Measurements from ENCODE around the gene ZDHHC14.
"Not testable (repeated sequence)": the region's sequence is repeated elsewhere in the genome, so short reads cannot be mapped to it uniquely, and the experiment has no call there.

ZDHHC14 gene

GRCh38 chr6:157380779-157381561 lies at the start of gene ZDHHC14:
Gene ZDHHC14, plus strand, starts transcription at chr6:157381190.
- DNase-seq (ENCODE audit: low read depth): peak; percentile 91

GRCh38 chr6:157332813-157333212 lies 48.2 kb upstream of the ZDHHC14 start:
- no peak for DNase-seq (ENCODE audit: low read depth)

- no peak for DNase-seq (ENCODE audit: low read depth)
These were observed 47.5 kb upstream of the ZDHHC14 start for GRCh38 chr6:157333537-157333936.

- no peak for DNase-seq (ENCODE audit: low read depth)
These were observed 47.0 kb upstream of the ZDHHC14 start for GRCh38 chr6:157333956-157334355.

GRCh38 chr6:157335829-157336228 lies 45.2 kb upstream of the ZDHHC14 start:
- DNase-seq (ENCODE audit: low read depth): no peak

- DNase-seq (ENCODE audit: low read depth): not testable (repeated sequence)
These were observed 43.7 kb upstream of the ZDHHC14 start for GRCh38 chr6:157337276-157337675.

- no peak for DNase-seq (ENCODE audit: low read depth)
These were observed 43.2 kb upstream of the ZDHHC14 start for GRCh38 chr6:157337751-157338150.

- no peak for DNase-seq (ENCODE audit: low read depth)
These were observed 41.6 kb upstream of the ZDHHC14 start for GRCh38 chr6:157339432-157339831.

GRCh38 chr6:157343732-157344131 lies 37.3 kb upstream of the ZDHHC14 start:
- DNase-seq (ENCODE audit: low read depth): no peak

GRCh38 chr6:157346373-157346772 lies 34.6 kb upstream of the ZDHHC14 start:
- no peak for DNase-seq (ENCODE audit: low read depth)

GRCh38 chr6:157358287-157358686 lies 22.7 kb upstream of the ZDHHC14 start:
- no peak for DNase-seq (ENCODE audit: low read depth)

GRCh38 chr6:157361886-157362285 lies 19.1 kb upstream of the ZDHHC14 start:
- DNase-seq (ENCODE audit: low read depth): no peak

- no peak for DNase-seq (ENCODE audit: low read depth)
These were observed 16.3 kb upstream of the ZDHHC14 start for GRCh38 chr6:157364705-157365104.

- no peak for DNase-seq (ENCODE audit: low read depth)
These were observed 14.3 kb upstream of the ZDHHC14 start for GRCh38 chr6:157366648-157367047.

GRCh38 chr6:157368359-157369049 lies 12.5 kb upstream of the ZDHHC14 start:
- DNase-seq (ENCODE audit: low read depth): no peak

GRCh38 chr6:157370755-157371154 lies 10.2 kb upstream of the ZDHHC14 start:
- no peak for DNase-seq (ENCODE audit: low read depth)

- DNase-seq (ENCODE audit: low read depth): no peak
These were observed 8.3 kb upstream of the ZDHHC14 start for GRCh38 chr6:157372501-157373280.

GRCh38 chr6:157374889-157375443 lies 6.0 kb upstream of the ZDHHC14 start:
- DNase-seq (ENCODE audit: low read depth): no peak

GRCh38 chr6:157376241-157376640 lies 4.7 kb upstream of the ZDHHC14 start:
- no peak for DNase-seq (ENCODE audit: low read depth)

- no peak for DNase-seq (ENCODE audit: low read depth)
These were observed 4.2 kb upstream of the ZDHHC14 start for GRCh38 chr6:157376706-157377230.

GRCh38 chr6:157379656-157380457 lies 1.1 kb upstream of the ZDHHC14 start:
- DNase-seq (ENCODE audit: low read depth): peak; percentile 78

Data from stimulated activated CD8-positive, alpha-beta memory T cell treated with anti-CD3 and anti-CD28 coated beads, Interleukin-12 subunit alpha, Interleukin-12 subunit beta, amount 100 ng/mL, for 4 hours (primary cell).